ENCODE data around the gene AMZ1.

- no peak for TF ChIP-seq CTCF (IDR thresholded peaks at IDR 0.05)
- TF ChIP-seq POLR2A (IDR thresholded peaks at IDR 0.05): no peak
Measured at GRCh38 chr7:2708547-2709310, 20.7 kb downstream of the AMZ1 start.
